Endodermal cell (in vitro differentiated cells): Measurements from ENCODE around the gene PRAF2. TPM values are rescaled to one million over a fixed set of nuclear protein-coding genes. Genes with fewer than 3 reads are reported as not detected.

ENCODE experiments used
- DNase-seq: peaks from one replicate; pipeline ENCODE4 v3.0.0-alpha.2; 2017
- H3K27ac ChIP-seq: 2 replicates; pipeline ENCODE4 v1.5.1; 2013; ENCODE audit warnings: mild to moderate bottlenecking, low read depth, low read length, moderate library complexity
- H3K27me3 ChIP-seq: 2 replicates; pipeline ENCODE4 v1.6.1; 2013; ENCODE audit warnings: mild to moderate bottlenecking, low read length, moderate library complexity; ENCODE audit not compliant: insufficient read depth, control insufficient read depth, poor library complexity, severe bottlenecking
- H3K36me3 ChIP-seq: 2 replicates; pipeline ENCODE4 v1.7.0; 2013; ENCODE audit warnings: mild to moderate bottlenecking, low read length, moderate library complexity; ENCODE audit not compliant: control insufficient read depth, insufficient read depth
- H3K4me1 ChIP-seq: one replicate; pipeline ENCODE4 v1.7.0; 2013; ENCODE audit warnings: low read length; ENCODE audit not compliant: control insufficient read depth, insufficient read depth
- H3K4me3 ChIP-seq: 2 replicates; pipeline ENCODE4 v1.5.1; 2013; ENCODE audit warnings: mild to moderate bottlenecking, low read length, moderate library complexity
- H3K9ac ChIP-seq: 2 replicates; pipeline ENCODE4 v1.6.1; 2013; ENCODE audit warnings: mild to moderate bottlenecking, low read length, moderate library complexity; ENCODE audit not compliant: poor library complexity, severe bottlenecking; ENCODE audit errors: extremely low read depth
- H3K9me3 ChIP-seq: 2 replicates; pipeline ENCODE4 v1.6.1; 2013; ENCODE audit warnings: mild to moderate bottlenecking, low read length, moderate library complexity; ENCODE audit not compliant: control insufficient read depth
- H3K27ac Mint-ChIP-seq: 2 replicates; pipeline ENCODE4 v1.8.0; 2020; ENCODE audit warnings: mixed read lengths
- H3K27me3 Mint-ChIP-seq: 2 replicates; pipeline ENCODE4 v1.8.0; 2021; ENCODE audit warnings: mild to moderate bottlenecking, mixed read lengths; ENCODE audit not compliant: insufficient read depth
- H3K36me3 Mint-ChIP-seq: 2 replicates; pipeline ENCODE4 v1.8.0; 2020; ENCODE audit warnings: low read depth, mixed read lengths
- H3K4me1 Mint-ChIP-seq: 2 replicates; pipeline ENCODE4 v1.8.0; 2020; ENCODE audit warnings: mixed read lengths
- H3K4me3 Mint-ChIP-seq: 2 replicates; pipeline ENCODE4 v1.8.0; 2020; ENCODE audit warnings: mild to moderate bottlenecking, moderate library complexity, mixed read lengths
- H3K9me3 Mint-ChIP-seq: 2 replicates; pipeline ENCODE4 v1.8.0; 2020; ENCODE audit warnings: mild to moderate bottlenecking, mixed read lengths
- WGBS, 2 experiments: methylation state at CpG; one replicate each; pipeline versions ENCODE4 v1.1.5 to v1.1.7; 2013; ENCODE audit warnings: missing lambda C conversion rate in 2 of 2, mixed read lengths in 1 of 2; ENCODE audit not compliant: insufficient coverage in 1 of 2, insufficient read length in 1 of 2; 5-methylcytosine and 5-hydroxymethylcytosine counted together
- total RNA-seq, 2 donors: library from RNA; stranded (reverse); fragmentation: NEBNext Ultra II Directional in 1 of 2; extraction: Animal tissue kit (Norgen Biotek cat#: 25700) in 1 of 2; gene quantifications; 2 replicates in 1 of 2; 3 replicates in 1 of 2; pipeline ENCODE4 v1.2.1, GENCODE V29; 2021
- TF ChIP-seq, protein P1 (sequence below): fragments of 200-600 bp; sonication (generic); conservative IDR thresholded peaks from 2 replicates; pipeline ENCODE4 v1.5.0; 2021; ENCODE audit warnings: antibody characterized with exemption, mild to moderate bottlenecking

Gene PRAF2
- total RNA-seq, 2 donors from 2014 or later = 8.2 to 15.7 TPM

DNA sequence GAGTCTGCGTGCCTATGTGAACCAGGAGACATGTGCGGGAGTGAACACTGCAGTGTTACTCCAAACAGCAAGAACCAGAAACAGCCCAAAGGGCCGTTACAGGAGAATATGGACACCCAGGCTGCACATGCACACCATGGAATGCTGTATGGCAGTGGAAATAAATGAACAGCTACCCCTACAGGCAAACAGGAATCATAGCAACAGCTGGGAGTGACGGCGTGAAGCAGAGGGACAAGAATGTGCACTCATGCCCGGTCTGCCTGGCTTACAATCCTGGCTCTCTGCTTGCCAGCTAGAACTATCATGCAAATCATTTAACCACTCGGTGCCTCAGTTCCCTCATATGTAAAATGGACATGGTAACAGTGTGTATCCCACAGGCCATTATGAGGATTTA, 33.1 kb upstream of the PRAF2 start:
- Histone ChIP-seq H3K9ac (no peak overlapping the region), H3K9me3 (no peaks in the 10 kb centered on the region), H3K4me3 (no peak overlapping the region), H3K4me1 (no peaks in the 10 kb centered on the region), H3K27me3 (no peaks in the 10 kb centered on the region), H3K36me3 (no peaks in the 10 kb centered on the region), H3K27ac (no peak overlapping the region)
- peak; percentile 59 for DNase-seq
- H3K9me3 Mint-ChIP-seq = peaks cover 58% of the 10 kb centered on the region
- peaks cover 13% of the 10 kb centered on the region for H3K36me3 Mint-ChIP-seq
- H3K4me3 Mint-ChIP-seq = no peak overlapping the region
- no peaks in the 10 kb centered on the region for H3K4me1 Mint-ChIP-seq
- TF ChIP-seq, protein P1, sequence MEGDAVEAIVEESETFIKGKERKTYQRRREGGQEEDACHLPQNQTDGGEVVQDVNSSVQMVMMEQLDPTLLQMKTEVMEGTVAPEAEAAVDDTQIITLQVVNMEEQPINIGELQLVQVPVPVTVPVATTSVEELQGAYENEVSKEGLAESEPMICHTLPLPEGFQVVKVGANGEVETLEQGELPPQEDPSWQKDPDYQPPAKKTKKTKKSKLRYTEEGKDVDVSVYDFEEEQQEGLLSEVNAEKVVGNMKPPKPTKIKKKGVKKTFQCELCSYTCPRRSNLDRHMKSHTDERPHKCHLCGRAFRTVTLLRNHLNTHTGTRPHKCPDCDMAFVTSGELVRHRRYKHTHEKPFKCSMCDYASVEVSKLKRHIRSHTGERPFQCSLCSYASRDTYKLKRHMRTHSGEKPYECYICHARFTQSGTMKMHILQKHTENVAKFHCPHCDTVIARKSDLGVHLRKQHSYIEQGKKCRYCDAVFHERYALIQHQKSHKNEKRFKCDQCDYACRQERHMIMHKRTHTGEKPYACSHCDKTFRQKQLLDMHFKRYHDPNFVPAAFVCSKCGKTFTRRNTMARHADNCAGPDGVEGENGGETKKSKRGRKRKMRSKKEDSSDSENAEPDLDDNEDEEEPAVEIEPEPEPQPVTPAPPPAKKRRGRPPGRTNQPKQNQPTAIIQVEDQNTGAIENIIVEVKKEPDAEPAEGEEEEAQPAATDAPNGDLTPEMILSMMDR = peak; percentile 61
- H3K27me3 Mint-ChIP-seq = no peaks in the 10 kb centered on the region
- WGBS, 2 experiments = 88 to 100% methylated on average over 1 to 7 of the region's 7 CpGs
- no peak overlapping the region for H3K27ac Mint-ChIP-seq

DNA sequence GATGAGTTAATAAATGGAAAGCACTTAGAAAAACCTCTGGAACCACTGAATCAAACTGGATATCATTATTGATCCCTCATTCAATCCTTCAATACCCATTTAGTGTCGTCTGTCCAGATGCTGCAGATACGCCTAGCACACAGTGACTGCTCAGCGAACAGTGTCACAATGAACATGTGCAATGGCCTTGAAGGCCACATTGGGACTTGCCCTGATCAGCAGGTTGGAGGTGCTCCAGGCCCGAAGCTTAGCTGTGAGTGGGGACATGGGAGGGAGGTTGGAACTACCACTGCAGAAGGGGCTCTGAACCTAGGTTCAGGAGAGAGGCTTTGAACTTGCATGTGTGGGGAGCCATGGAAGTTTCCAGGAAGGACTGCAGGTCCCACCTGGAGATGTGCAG, 32.5 kb upstream of the PRAF2 start:
- Histone ChIP-seq H3K4me1 (no peaks in the 10 kb centered on the region), H3K9me3 (no peaks in the 10 kb centered on the region), H3K9ac (no peak overlapping the region), H3K36me3 (no peaks in the 10 kb centered on the region), H3K4me3 (no peak overlapping the region), H3K27me3 (no peaks in the 10 kb centered on the region), H3K27ac (no peak overlapping the region)
- Mint-ChIP-seq H3K9me3 (peaks cover 63% of the 10 kb centered on the region), H3K27ac (no peak overlapping the region), H3K27me3 (no peaks in the 10 kb centered on the region), H3K36me3 (peaks cover 13% of the 10 kb centered on the region), H3K4me1 (no peaks in the 10 kb centered on the region), H3K4me3 (no peak overlapping the region)
- WGBS, 2 experiments = 68 to 100% methylated on average over 1 to 4 of the region's 4 CpGs
- no peak for DNase-seq
- TF ChIP-seq, protein P1 = no peak

DNA sequence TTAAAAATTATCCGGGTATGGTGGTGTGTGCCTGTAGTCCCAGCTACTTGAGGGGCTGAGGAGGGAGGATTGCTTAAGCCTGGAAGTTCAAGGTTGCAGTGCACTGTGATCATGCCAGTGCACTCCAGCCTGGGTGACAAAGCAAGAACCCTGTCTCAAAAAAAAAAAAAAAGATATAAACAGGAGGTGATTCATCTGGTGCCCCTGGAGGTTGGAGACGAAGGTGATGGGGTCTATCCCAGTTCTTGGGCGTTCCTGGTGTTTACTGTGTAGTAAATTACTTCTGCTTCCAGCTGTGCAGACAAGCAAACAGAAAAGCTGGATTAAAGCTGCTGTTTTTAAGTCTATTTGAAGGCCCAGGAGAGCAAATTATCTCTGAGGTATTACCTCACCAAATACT, 29.8 kb upstream of the PRAF2 start:
- Mint-ChIP-seq H3K27ac (no peak overlapping the region), H3K36me3 (peaks cover 2% of the 10 kb centered on the region), H3K4me1 (no peaks in the 10 kb centered on the region), H3K27me3 (no peaks in the 10 kb centered on the region), H3K9me3 (peaks cover 53% of the 10 kb centered on the region), H3K4me3 (no peak overlapping the region)
- Histone ChIP-seq H3K9me3 (no peaks in the 10 kb centered on the region), H3K27ac (no peak overlapping the region), H3K36me3 (no peaks in the 10 kb centered on the region), H3K4me3 (no peak overlapping the region), H3K4me1 (no peaks in the 10 kb centered on the region), H3K27me3 (no peaks in the 10 kb centered on the region), H3K9ac (no peak overlapping the region)
- TF ChIP-seq, protein P1 = no peak
- WGBS, 2 experiments = 89% methylated on average over 3 of the region's 3 CpGs; no CpG with 5 or more reads in 1 of the 2 experiments
- no peak for DNase-seq
